Measurements from ENCODE around the gene AFF2. TPM values are rescaled to one million over a fixed set of nuclear protein-coding genes. Genes with fewer than 3 reads are reported as not detected.

Gene AFF2
- total and polyA plus RNA-seq, 2 donors from 2014 or later = 0.09 to 5.7 TPM

- intact Hi-C loops (cut with DNase I) = no loop called here
- no peaks in the 10 kb centered on the region for H3K9me3 ChIP-seq (ENCODE audit: control insufficient read depth in 2 of 3, insufficient read depth in 1 of 3, low read length in 3 of 3)
- no peak overlapping the region for H3K4me3 ChIP-seq (ENCODE audit: low read length in 3 of 3)
- no peak for FAIRE-seq
- H3K9ac ChIP-seq (ENCODE audit: low read length in 3 of 3) = no peak overlapping the region
- DNase-seq = no peak
- no peak overlapping the region for H3K27ac ChIP-seq (ENCODE audit: low read depth in 2 of 2, low read length in 2 of 2)
- no peaks in the 10 kb centered on the region for H3K36me3 ChIP-seq (ENCODE audit: control insufficient read depth in 2 of 3, insufficient read depth in 3 of 3, low read length in 3 of 3)
- H3K27me3 ChIP-seq (ENCODE audit: control insufficient read depth, insufficient read depth, low read length) = no peaks in the 10 kb centered on the region
- H3K4me1 ChIP-seq (ENCODE audit: control insufficient read depth in 2 of 3, insufficient read depth in 2 of 3, low read depth in 1 of 3, low read length in 3 of 3) = no peaks in the 10 kb centered on the region
- no peak for TF ChIP-seq CTCF (IDR thresholded peaks at IDR 0.05; ENCODE audit: borderline replicate concordance, extremely low read depth, insufficient read depth)
These were observed 132.0 kb downstream of the AFF2 start for GRCh38 chrX:148632444-148632843.

DNA sequence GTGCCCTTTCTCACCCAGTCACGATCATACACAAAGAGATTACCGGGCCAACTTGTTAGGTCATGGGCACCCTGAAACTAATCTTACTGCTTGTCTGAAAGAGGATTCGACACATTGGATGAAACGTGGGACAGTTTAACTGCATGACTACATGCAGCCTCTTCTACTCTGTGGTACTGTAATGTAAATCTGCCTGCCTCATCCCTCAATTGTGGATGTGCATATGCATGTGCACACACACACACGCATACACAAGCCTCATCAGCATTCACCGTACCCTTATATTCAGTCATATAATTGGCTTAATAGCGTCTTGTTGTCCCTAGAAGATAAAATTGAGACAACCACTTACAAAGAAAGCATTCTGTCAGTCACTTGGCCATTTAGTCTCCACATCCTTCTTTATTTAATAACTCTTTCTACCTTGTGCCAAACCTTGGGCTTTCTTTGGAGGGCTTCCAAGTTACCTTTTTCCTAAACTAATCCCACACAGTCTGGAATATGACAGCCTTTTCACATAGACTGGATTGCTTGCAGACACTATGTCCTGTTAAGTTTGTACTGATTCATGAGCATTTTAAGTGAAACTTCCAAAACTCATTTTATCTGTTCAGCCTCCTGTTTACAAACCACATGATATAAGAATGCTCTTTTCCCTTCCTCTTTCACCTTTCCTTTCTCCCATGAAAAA, 132.9 kb downstream of the AFF2 start:
- no peak overlapping the region for H3K9ac ChIP-seq (ENCODE audit: low read length in 3 of 3)
- intact Hi-C loops (cut with DNase I) = no loop called here
- no peak overlapping the region for H3K27ac ChIP-seq (ENCODE audit: low read depth in 2 of 2, low read length in 2 of 2)
- no peak for FAIRE-seq
- H3K27me3 ChIP-seq (ENCODE audit: control insufficient read depth, insufficient read depth, low read length) = no peaks in the 10 kb centered on the region
- H3K4me3 ChIP-seq (ENCODE audit: low read length in 3 of 3) = no peak overlapping the region
- no peaks in the 10 kb centered on the region for H3K36me3 ChIP-seq (ENCODE audit: control insufficient read depth in 2 of 3, insufficient read depth in 3 of 3, low read length in 3 of 3)
- no peak for DNase-seq
- no peaks in the 10 kb centered on the region for H3K9me3 ChIP-seq (ENCODE audit: control insufficient read depth in 2 of 3, insufficient read depth in 1 of 3, low read length in 3 of 3)
- TF ChIP-seq CTCF (IDR thresholded peaks at IDR 0.05; ENCODE audit: borderline replicate concordance, extremely low read depth, insufficient read depth) = no peak
- H3K4me1 ChIP-seq (ENCODE audit: control insufficient read depth in 2 of 3, insufficient read depth in 2 of 3, low read depth in 1 of 3, low read length in 3 of 3) = no peaks in the 10 kb centered on the region

DNA sequence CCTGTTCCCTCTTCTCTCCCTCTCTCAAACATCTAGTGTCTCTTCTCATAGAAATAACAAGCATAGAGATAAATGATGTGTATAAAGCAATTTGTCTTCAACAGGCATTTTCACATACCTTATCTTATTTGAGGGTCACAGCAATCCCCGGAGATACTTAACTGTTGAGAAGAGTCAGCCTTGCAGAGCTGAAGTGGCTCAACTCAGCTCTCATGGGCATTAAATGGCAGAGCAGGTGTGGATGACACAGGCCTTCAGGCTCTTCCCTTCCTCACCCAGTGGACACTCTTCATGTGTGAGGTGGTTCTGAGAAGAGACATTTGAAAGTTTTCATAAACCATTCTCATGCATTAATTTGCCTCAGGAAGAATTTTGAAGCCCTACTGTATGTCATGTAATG, 134.2 kb downstream of the AFF2 start:
- H3K9me3 ChIP-seq (ENCODE audit: control insufficient read depth in 2 of 3, insufficient read depth in 1 of 3, low read length in 3 of 3) = no peaks in the 10 kb centered on the region
- no peak for DNase-seq
- H3K4me1 ChIP-seq (ENCODE audit: control insufficient read depth in 2 of 3, insufficient read depth in 2 of 3, low read depth in 1 of 3, low read length in 3 of 3) = no peaks in the 10 kb centered on the region
- no peak overlapping the region for H3K4me3 ChIP-seq (ENCODE audit: low read length in 3 of 3)
- no peak for TF ChIP-seq CTCF (IDR thresholded peaks at IDR 0.05; ENCODE audit: borderline replicate concordance, extremely low read depth, insufficient read depth)
- no peaks in the 10 kb centered on the region for H3K36me3 ChIP-seq (ENCODE audit: control insufficient read depth in 2 of 3, insufficient read depth in 3 of 3, low read length in 3 of 3)
- no peak for FAIRE-seq
- intact Hi-C loops (cut with DNase I) = no loop called here
- no peak overlapping the region for H3K27ac ChIP-seq (ENCODE audit: low read depth in 2 of 2, low read length in 2 of 2)
- H3K27me3 ChIP-seq (ENCODE audit: control insufficient read depth, insufficient read depth, low read length) = no peaks in the 10 kb centered on the region
- H3K9ac ChIP-seq (ENCODE audit: low read length in 3 of 3) = no peak overlapping the region

DNA sequence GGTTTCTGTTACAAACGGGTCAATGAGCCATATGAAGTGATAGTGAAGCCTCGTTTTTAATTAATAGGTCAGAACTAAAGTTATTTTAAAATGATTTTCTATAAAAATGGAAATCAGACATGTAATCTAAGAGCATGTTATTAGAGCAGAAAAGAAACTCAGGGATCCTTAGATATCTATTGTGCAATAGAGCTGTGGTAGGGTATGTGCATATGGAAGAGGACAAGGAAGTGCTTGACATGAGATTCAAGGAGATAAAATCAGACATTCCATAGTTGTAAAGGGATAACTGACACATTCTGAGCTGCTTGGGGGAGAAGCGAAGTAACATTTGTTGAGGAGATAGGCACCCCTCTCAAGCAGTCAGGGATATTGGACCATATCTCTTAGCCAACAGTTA, 143.0 kb downstream of the AFF2 start:
- H3K27me3 ChIP-seq (ENCODE audit: control insufficient read depth, insufficient read depth, low read length) = no peaks in the 10 kb centered on the region
- H3K9ac ChIP-seq (ENCODE audit: low read length in 3 of 3) = no peak overlapping the region
- DNase-seq (no peak), FAIRE-seq (no peak)
- no peak overlapping the region for H3K27ac ChIP-seq (ENCODE audit: low read depth in 2 of 2, low read length in 2 of 2)
- intact Hi-C loops (cut with DNase I) = no loop called here
- no peaks in the 10 kb centered on the region for H3K36me3 ChIP-seq (ENCODE audit: control insufficient read depth in 2 of 3, insufficient read depth in 3 of 3, low read length in 3 of 3)
- no peaks in the 10 kb centered on the region for H3K4me1 ChIP-seq (ENCODE audit: control insufficient read depth in 2 of 3, insufficient read depth in 2 of 3, low read depth in 1 of 3, low read length in 3 of 3)
- H3K4me3 ChIP-seq (ENCODE audit: low read length in 3 of 3) = no peak overlapping the region
- no peak for TF ChIP-seq CTCF (IDR thresholded peaks at IDR 0.05; ENCODE audit: borderline replicate concordance, extremely low read depth, insufficient read depth)
- H3K9me3 ChIP-seq (ENCODE audit: control insufficient read depth in 2 of 3, insufficient read depth in 1 of 3, low read length in 3 of 3) = no peaks in the 10 kb centered on the region
